Measurements from ENCODE around the gene GFPT1.

DNA sequence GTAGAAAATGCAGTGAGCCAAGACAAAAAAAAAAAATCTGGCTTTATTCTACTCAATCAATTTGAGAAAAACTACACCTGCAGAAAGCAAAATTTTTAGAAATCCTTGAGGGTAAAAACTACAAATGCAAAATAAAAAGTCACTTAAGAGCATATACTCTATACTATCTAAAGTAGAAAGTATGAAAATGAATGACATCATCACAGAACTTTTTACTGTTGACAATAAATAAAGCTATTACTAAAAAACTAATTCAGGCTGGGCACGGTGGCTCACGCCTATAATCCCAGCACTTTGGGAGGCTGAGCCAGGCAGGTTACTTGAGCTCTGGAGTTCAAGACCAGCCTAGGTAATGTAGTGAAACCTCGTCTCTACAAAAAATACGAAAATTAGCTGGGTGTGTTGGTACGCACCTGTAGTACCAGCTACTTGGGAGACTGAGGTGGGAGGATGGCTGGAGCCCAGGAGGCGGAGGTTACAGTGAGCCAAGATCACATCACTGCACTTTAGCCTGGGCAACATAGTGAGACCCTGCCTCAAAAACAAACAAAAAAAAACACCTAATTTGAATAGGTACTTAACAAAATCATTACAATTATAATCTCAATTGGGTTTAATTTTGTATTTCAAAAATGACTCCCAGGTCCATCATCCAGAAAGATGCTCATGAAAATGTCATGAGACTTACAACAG, 42.6 kb upstream of the GFPT1 start:
- TF ChIP-seq, protein P1, sequence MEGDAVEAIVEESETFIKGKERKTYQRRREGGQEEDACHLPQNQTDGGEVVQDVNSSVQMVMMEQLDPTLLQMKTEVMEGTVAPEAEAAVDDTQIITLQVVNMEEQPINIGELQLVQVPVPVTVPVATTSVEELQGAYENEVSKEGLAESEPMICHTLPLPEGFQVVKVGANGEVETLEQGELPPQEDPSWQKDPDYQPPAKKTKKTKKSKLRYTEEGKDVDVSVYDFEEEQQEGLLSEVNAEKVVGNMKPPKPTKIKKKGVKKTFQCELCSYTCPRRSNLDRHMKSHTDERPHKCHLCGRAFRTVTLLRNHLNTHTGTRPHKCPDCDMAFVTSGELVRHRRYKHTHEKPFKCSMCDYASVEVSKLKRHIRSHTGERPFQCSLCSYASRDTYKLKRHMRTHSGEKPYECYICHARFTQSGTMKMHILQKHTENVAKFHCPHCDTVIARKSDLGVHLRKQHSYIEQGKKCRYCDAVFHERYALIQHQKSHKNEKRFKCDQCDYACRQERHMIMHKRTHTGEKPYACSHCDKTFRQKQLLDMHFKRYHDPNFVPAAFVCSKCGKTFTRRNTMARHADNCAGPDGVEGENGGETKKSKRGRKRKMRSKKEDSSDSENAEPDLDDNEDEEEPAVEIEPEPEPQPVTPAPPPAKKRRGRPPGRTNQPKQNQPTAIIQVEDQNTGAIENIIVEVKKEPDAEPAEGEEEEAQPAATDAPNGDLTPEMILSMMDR (IDR thresholded peaks at IDR 0.05; ENCODE audit: insufficient read depth, low read length, poor library complexity, severe bottlenecking): no peak
- no peak for TF ChIP-seq EZH2phosphoT487 (conservative IDR thresholded peaks at IDR 0.05; ENCODE audit: low read length)

Data from SU-DHL-6 (cell line).